Astrocyte (in vitro differentiated cells and primary cell): ENCODE data around the gene FRMD4A.

ENCODE experiments used
- CTCF ChIP-seq: IDR thresholded peaks from 2 replicates; pipeline ENCODE4 v1.5.1; 2011; ENCODE audit warnings: low read depth, mild to moderate bottlenecking, inconsistent platforms, low read length, moderate library complexity; ENCODE audit not compliant: insufficient read depth
- EZH2 ChIP-seq: IDR thresholded peaks from 2 replicates; pipeline ENCODE4 v1.6.1; 2012; ENCODE audit warnings: mild to moderate bottlenecking, low read length, inconsistent platforms; ENCODE audit not compliant: insufficient read depth

GRCh38 chr10:13615650-13616300, 714.9 kb downstream of the FRMD4A start:
- TF ChIP-seq EZH2: no peak
- no peak for TF ChIP-seq CTCF
